Retinal pigment epithelial cell (primary cell): Measurements from ENCODE around the gene SHISA2.

ENCODE experiments used
- DNase-seq: peaks from one replicate; pipeline ENCODE4 v3.0.0-alpha.2; 2010; ENCODE audit warnings: low read depth
- H3K4me3 ChIP-seq: 2 replicates; pipeline ENCODE4 v1.5.1; 2011; ENCODE audit warnings: mild to moderate bottlenecking, low read length, control low read depth, moderate library complexity
- CTCF ChIP-seq: conservative IDR thresholded peaks from 2 replicates; pipeline ENCODE4 v1.5.1; 2011; ENCODE audit warnings: low read depth, low read length, control low read depth, inconsistent platforms

Gene SHISA2

GRCh38 chr13:26030331-26030730 is 21.5 kb downstream of the SHISA2 start:
- DNase-seq: no peak
- no peak overlapping the region for H3K4me3 ChIP-seq
- no peak for TF ChIP-seq CTCF

GRCh38 chr13:26029581-26030136 is 22.2 kb downstream of the SHISA2 start:
- TF ChIP-seq CTCF: no peak
- no peak overlapping the region for H3K4me3 ChIP-seq
- DNase-seq: no peak

GRCh38 chr13:26026211-26026610 is 25.6 kb downstream of the SHISA2 start:
- no peak for DNase-seq
- no peak for TF ChIP-seq CTCF

GRCh38 chr13:26025771-26026170 is 26.0 kb downstream of the SHISA2 start:
- no peak for DNase-seq
- no peak overlapping the region for H3K4me3 ChIP-seq
- no peak for TF ChIP-seq CTCF

More at GRCh38 chr13:26026211-26026610, 25.6 kb downstream of the SHISA2 start:
- no peak overlapping the region for H3K4me3 ChIP-seq

GRCh38 chr13:26025196-26025595 is 26.6 kb downstream of the SHISA2 start:
- TF ChIP-seq CTCF: no peak
- H3K4me3 ChIP-seq: no peak overlapping the region
- DNase-seq: no peak

- H3K4me3 ChIP-seq: no peak overlapping the region
- no peak for TF ChIP-seq CTCF
- DNase-seq: no peak
Observed at GRCh38 chr13:26024558-26024957, 27.3 kb downstream of the SHISA2 start.

GRCh38 chr13:26022538-26023292 is 29.1 kb downstream of the SHISA2 start:
- no peak for TF ChIP-seq CTCF
- H3K4me3 ChIP-seq: no peak overlapping the region
- DNase-seq: no peak
